ENCODE results near the gene C10orf53.

Gene C10orf53

DNA sequence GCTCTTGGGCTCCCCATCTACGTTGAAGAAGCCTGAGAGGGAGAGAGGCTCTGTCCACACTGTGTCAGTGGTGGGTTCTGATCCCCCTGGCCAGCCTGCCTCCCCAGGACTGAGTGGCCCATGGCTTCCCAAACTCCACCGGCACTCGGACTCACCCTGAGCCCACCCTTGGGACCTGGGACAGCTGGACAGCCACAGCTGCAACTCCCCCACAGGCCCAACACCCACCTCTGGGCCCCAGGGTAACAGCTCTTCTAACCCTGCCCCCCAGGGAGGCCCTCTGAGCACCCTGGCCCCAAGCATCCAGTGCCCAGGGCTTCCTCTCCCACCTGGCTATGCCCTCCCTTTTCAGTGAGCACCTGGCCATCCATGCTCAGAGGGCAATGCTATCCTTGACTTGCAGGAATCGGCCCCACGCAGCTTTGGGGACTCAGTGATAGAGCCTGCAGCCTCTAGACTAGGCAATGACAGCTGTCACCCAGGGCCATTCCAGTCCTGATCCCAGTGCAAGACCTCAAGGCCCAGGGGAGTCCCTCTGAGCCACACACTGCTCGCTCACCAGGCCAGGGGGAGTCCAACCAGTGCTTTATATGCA lies 64.7 kb downstream of the C10orf53 start:
- FAIRE-seq (no peak), DNase-seq (ENCODE audit: insufficient read length, low spot score) (peak; percentile 11)
- TF ChIP-seq, protein P1, sequence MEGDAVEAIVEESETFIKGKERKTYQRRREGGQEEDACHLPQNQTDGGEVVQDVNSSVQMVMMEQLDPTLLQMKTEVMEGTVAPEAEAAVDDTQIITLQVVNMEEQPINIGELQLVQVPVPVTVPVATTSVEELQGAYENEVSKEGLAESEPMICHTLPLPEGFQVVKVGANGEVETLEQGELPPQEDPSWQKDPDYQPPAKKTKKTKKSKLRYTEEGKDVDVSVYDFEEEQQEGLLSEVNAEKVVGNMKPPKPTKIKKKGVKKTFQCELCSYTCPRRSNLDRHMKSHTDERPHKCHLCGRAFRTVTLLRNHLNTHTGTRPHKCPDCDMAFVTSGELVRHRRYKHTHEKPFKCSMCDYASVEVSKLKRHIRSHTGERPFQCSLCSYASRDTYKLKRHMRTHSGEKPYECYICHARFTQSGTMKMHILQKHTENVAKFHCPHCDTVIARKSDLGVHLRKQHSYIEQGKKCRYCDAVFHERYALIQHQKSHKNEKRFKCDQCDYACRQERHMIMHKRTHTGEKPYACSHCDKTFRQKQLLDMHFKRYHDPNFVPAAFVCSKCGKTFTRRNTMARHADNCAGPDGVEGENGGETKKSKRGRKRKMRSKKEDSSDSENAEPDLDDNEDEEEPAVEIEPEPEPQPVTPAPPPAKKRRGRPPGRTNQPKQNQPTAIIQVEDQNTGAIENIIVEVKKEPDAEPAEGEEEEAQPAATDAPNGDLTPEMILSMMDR (IDR thresholded peaks at IDR 0.05; ENCODE audit: insufficient read depth, missing control alignments), result no peak

DNA sequence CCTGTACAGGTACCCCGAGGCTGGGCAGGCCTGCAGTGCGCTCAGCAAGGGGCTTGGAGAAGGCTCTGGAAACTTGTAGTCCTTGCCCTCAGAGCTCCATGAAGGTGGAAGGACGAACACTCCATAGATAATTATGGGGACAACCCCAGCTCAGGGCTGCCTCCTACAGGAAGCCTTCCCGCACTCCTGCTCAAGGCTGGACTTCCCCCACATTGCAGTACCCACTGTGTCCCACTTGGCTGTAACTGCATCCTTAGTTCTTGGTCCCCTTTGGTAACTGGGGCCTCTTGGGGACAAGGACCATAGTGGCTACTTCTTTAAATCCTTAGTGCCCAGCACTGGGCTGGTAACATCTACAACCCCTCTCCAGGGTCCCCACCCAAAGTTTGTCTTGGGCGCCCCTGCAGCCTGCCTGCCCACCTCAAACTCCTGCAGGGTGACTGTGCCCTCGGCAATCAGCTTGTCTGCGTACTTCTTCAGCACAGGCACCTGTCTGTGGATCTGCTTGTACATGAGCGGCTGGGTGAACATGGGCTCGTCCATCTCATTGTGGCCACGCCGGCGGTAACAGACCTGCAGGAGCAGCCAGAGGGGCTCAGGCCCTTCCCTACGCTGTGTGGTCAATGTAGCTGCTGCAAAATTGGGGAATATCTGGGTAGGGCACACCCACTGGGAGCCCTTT lies 65.6 kb downstream of the C10orf53 start:
- FAIRE-seq (no peak), DNase-seq (ENCODE audit: insufficient read length, low spot score) (peak; percentile 7)
- TF ChIP-seq, protein P1 (IDR thresholded peaks at IDR 0.05; ENCODE audit: insufficient read depth, missing control alignments), result no peak

DNA sequence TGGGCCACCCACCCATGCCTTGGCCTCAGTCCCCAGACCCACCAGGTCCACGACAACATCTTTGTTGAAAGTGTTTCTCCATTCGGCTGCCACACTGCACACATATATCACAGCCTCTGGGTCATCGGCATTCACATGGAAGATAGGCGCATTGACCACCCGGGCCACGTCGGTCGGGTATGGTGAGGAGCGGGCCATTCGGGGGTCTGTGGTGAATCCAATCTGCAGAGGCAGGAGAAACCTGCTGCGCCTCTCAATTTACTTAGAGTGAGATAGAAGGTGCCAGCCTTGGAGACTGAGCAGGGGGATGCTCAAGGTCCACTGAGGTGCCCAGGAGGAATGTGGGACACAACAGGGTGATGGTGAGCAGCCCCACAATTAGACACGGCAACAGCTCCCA lies 66.3 kb downstream of the C10orf53 start:
- TF ChIP-seq, protein P1 (IDR thresholded peaks at IDR 0.05; ENCODE audit: insufficient read depth, missing control alignments), result no peak
- DNase-seq (ENCODE audit: insufficient read length, low spot score) (peak; percentile 13), FAIRE-seq (no peak)

DNA sequence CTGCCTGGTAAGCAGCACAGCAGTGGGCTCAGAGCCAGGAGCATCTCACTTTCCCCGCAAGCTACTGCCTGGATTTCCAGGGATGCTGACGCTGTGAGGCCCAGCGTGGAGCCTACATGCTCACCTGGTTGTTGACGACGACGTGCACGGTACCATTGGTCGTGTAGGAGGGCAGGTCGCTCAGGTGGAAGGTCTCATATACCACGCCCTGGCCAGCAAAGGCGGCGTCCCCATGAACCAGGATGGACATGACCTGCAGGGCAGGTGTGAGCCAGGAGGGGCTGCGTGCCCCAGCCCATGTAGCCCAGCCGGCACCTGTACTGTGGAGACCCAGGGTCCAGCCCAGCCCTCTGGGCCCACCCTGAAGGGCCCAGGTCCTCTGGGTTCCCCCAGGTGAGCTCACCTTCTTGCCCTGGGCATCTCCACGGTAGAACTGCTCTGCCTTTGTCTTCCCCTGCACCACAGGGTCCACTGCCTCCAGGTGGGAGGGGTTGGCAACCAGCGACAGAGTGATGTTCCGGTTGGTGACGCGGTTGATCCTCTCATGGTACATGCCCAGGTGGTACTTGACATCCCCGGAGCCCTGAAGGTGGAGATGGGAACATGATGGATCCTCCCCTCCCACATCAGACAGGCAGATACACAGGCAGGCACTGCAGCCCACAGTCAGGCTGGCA lies 67.3 kb downstream of the C10orf53 start:
- TF ChIP-seq, protein P1 (IDR thresholded peaks at IDR 0.05; ENCODE audit: insufficient read depth, missing control alignments), result no peak
- FAIRE-seq (no peak), DNase-seq (ENCODE audit: insufficient read length, low spot score) (peak; percentile 4)

All from D721Med (cell line).